Measurements from ENCODE around the gene CAV2.

Gene CAV2

GRCh38 chr7:116525298-116525912 lies 25.9 kb downstream of the CAV2 start:
- DNase-seq = peak; percentile 6 to 18

- peak; percentile 31 to 40 for DNase-seq
These were observed 26.6 kb downstream of the CAV2 start for GRCh38 chr7:116525913-116526861.

- DNase-seq = no peak
These were observed 27.4 kb downstream of the CAV2 start for GRCh38 chr7:116526897-116527296.

- no peak for DNase-seq
These were observed 28.0 kb downstream of the CAV2 start for GRCh38 chr7:116527521-116527920.

GRCh38 chr7:116528008-116528789 lies 28.7 kb downstream of the CAV2 start:
- DNase-seq = no peak

GRCh38 chr7:116529250-116529649 lies 29.7 kb downstream of the CAV2 start:
- no peak for DNase-seq

- DNase-seq = no peak
These were observed 30.7 kb downstream of the CAV2 start for GRCh38 chr7:116530107-116530820.

- DNase-seq = no peak
These were observed 32.7 kb downstream of the CAV2 start for GRCh38 chr7:116532102-116532688.

GRCh38 chr7:116534790-116535189 lies 35.3 kb downstream of the CAV2 start:
- no peak for DNase-seq

GRCh38 chr7:116535416-116535815 lies 35.9 kb downstream of the CAV2 start:
- no peak for DNase-seq

- no peak for DNase-seq
These were observed 38.6 kb downstream of the CAV2 start for GRCh38 chr7:116538138-116538537.

GRCh38 chr7:116539879-116540278 lies 40.3 kb downstream of the CAV2 start:
- DNase-seq = no peak

GRCh38 chr7:116540743-116541142 lies 41.2 kb downstream of the CAV2 start:
- DNase-seq = no peak

GRCh38 chr7:116541951-116542350 lies 42.4 kb downstream of the CAV2 start:
- DNase-seq = no peak

- no peak for DNase-seq
These were observed 43.1 kb downstream of the CAV2 start for GRCh38 chr7:116542618-116543017.

- no peak for DNase-seq
These were observed 44.1 kb downstream of the CAV2 start for GRCh38 chr7:116543664-116544063.

GRCh38 chr7:116544487-116544886 lies 44.9 kb downstream of the CAV2 start:
- no peak for DNase-seq

- no peak for DNase-seq
These were observed 46.0 kb downstream of the CAV2 start for GRCh38 chr7:116545411-116545993.

GRCh38 chr7:116546054-116546453 lies 46.5 kb downstream of the CAV2 start:
- DNase-seq = no peak

- no peak for DNase-seq
These were observed 47.4 kb downstream of the CAV2 start for GRCh38 chr7:116546916-116547315.

GRCh38 chr7:116547347-116547746 lies 47.8 kb downstream of the CAV2 start:
- DNase-seq = no peak

- no peak for DNase-seq
These were observed 49.0 kb downstream of the CAV2 start for GRCh38 chr7:116548506-116548905.

Measured in activated CD4-positive, alpha-beta T cell treated with anti-CD3 and anti-CD28 coated beads, Interleukin-2, amount 50 U/mL, for 4 hours (primary cell).